GM19467 (cell line): Measurements from ENCODE around the gene MAGEB3.
"Not testable (repeated sequence)": the region's sequence is repeated elsewhere in the genome, so short reads cannot be mapped to it uniquely, and the experiment has no call there.

Experiments used
- ATAC-seq: cut with Tn5 transposase; IDR thresholded peaks from one replicate; pipeline ENCODE4 v1.9.1; 2021; ENCODE audit warnings: mild to moderate bottlenecking, moderate library complexity; ENCODE audit not compliant: unreplicated experiment

Gene MAGEB3

GRCh38 chrX:30230395-30230794 lies at the start of gene MAGEB3:
Gene MAGEB3, plus strand, starts transcription at chrX:30230657. Its CDS starts 5,268 bp downstream, at chrX:30235925.
- ATAC-seq = no peak

GRCh38 chrX:30181353-30181752 lies 49.1 kb upstream of the MAGEB3 start:
- no peak for ATAC-seq

- ATAC-seq = no peak
These were observed 46.9 kb upstream of the MAGEB3 start for GRCh38 chrX:30183554-30183953.

- no peak for ATAC-seq
These were observed 40.0 kb upstream of the MAGEB3 start for GRCh38 chrX:30190426-30190825.

GRCh38 chrX:30193910-30194309 lies 36.5 kb upstream of the MAGEB3 start:
- ATAC-seq = not testable (repeated sequence)

GRCh38 chrX:30196322-30196721 lies 34.1 kb upstream of the MAGEB3 start:
- ATAC-seq = peak; percentile 69

- ATAC-seq = no peak
These were observed 18.3 kb upstream of the MAGEB3 start for GRCh38 chrX:30212172-30212571.

- no peak for ATAC-seq
These were observed 15.1 kb upstream of the MAGEB3 start, which contains the start of gene MAGEB2 for GRCh38 chrX:30215357-30215843. Gene MAGEB2, plus strand, starts transcription at chrX:30215563. Its CDS starts 3,018 bp downstream, at chrX:30218581.

- ATAC-seq = no peak
These were observed 13.0 kb upstream of the MAGEB3 start for GRCh38 chrX:30217465-30217864.

- no peak for ATAC-seq
These were observed 11.1 kb upstream of the MAGEB3 start for GRCh38 chrX:30219372-30219771.

- no peak for ATAC-seq
These were observed 9.8 kb upstream of the MAGEB3 start for GRCh38 chrX:30220661-30221060.

- ATAC-seq = no peak
These were observed 5.9 kb upstream of the MAGEB3 start for GRCh38 chrX:30224536-30224935.

GRCh38 chrX:30228526-30228925 lies 1.9 kb upstream of the MAGEB3 start:
- ATAC-seq = no peak

- no peak for ATAC-seq
These were observed 11.4 kb downstream of the MAGEB3 start, which contains the start of gene MAGEB4 for GRCh38 chrX:30241724-30242415. Gene MAGEB4, plus strand, starts transcription at chrX:30242000. Its CDS starts 136 bp downstream, at chrX:30242136.

GRCh38 chrX:30246769-30247489 lies 16.5 kb downstream of the MAGEB3 start, which contains the start of gene MAGEB1:
Gene MAGEB1, plus strand, starts transcription at chrX:30247146. Its CDS starts 3,348 bp downstream, at chrX:30250494.
- ATAC-seq = no peak

- no peak for ATAC-seq
These were observed 18.4 kb downstream of the MAGEB3 start for GRCh38 chrX:30248854-30249253.

- no peak for ATAC-seq
These were observed 22.8 kb downstream of the MAGEB3 start for GRCh38 chrX:30253257-30253656.

GRCh38 chrX:30259927-30260326 lies 29.5 kb downstream of the MAGEB3 start:
- ATAC-seq = no peak

GRCh38 chrX:30261012-30261411 lies 30.6 kb downstream of the MAGEB3 start:
- no peak for ATAC-seq

- no peak for ATAC-seq
These were observed 32.3 kb downstream of the MAGEB3 start for GRCh38 chrX:30262763-30263162.

- no peak for ATAC-seq
These were observed 40.2 kb downstream of the MAGEB3 start for GRCh38 chrX:30270639-30271038.

GRCh38 chrX:30275498-30275897 lies 45.0 kb downstream of the MAGEB3 start:
- no peak for ATAC-seq
